DOHH2 (cell line): ENCODE measurements around the gene FAM149A.
A peak's percentile ranks its signal among the peaks of the same experiment; 100 is the strongest.

Source experiments
- H3F3A ChIP-seq: fragments of 200-600 bp; sonication (generic), shearing (Covaris generic); 2 replicates; pipeline ENCODE4 v1.6.0; 2016; ENCODE audit warnings: antibody characterized with exemption, mild to moderate bottlenecking; ENCODE audit not compliant: control insufficient read depth, insufficient read depth
- H3K27ac ChIP-seq: fragments of 200-600 bp; sonication (generic); 2 replicates; pipeline ENCODE4 v1.5.1; 2014; ENCODE audit warnings: low read depth, mild to moderate bottlenecking, low read length, moderate library complexity
- H3K27me3 ChIP-seq: fragments of 200-600 bp; sonication (generic); 2 replicates; pipeline ENCODE4 v1.6.1; 2014; ENCODE audit warnings: mild to moderate bottlenecking, low read length, mixed read lengths; ENCODE audit not compliant: control insufficient read depth
- H3K36me3 ChIP-seq: fragments of 200-600 bp; sonication (generic); 2 replicates; pipeline ENCODE4 v1.6.1; 2014; ENCODE audit warnings: mild to moderate bottlenecking, low read length, moderate library complexity, mixed read lengths; ENCODE audit not compliant: control insufficient read depth
- H3K4me1 ChIP-seq: fragments of 200-600 bp; sonication (generic); 2 replicates; pipeline ENCODE4 v1.6.1; 2014; ENCODE audit warnings: mild to moderate bottlenecking, low read length, mixed read lengths; ENCODE audit not compliant: control insufficient read depth
- H3K4me2 ChIP-seq: fragments of 200-600 bp; sonication (generic); 2 replicates; pipeline ENCODE4 v1.6.0; 2014; ENCODE audit warnings: mild to moderate bottlenecking, low read length, moderate library complexity
- H3K4me3 ChIP-seq: fragments of 200-600 bp; sonication (generic); 2 replicates; pipeline ENCODE4 v1.5.1; 2014; ENCODE audit warnings: mild to moderate bottlenecking, low read length, mixed read lengths
- H3K79me2 ChIP-seq: fragments of 200-600 bp; sonication (generic); 2 replicates; pipeline ENCODE4 v1.6.1; 2014; ENCODE audit warnings: mild to moderate bottlenecking, low read length, mixed read lengths; ENCODE audit not compliant: control insufficient read depth
- H3K9me2 ChIP-seq: fragments of 200-600 bp; sonication (generic); replicated peaks from 2 replicates; pipeline ENCODE4 v1.6.1; 2014; ENCODE audit warnings: mild to moderate bottlenecking, low read length, mixed read lengths; ENCODE audit not compliant: control insufficient read depth
- H3K9me3 ChIP-seq: fragments of 200-600 bp; sonication (generic); 2 replicates; pipeline ENCODE4 v1.6.1; 2014; ENCODE audit warnings: antibody characterized with exemption, low read length, mixed read lengths; ENCODE audit not compliant: control insufficient read depth, insufficient read depth
- H4K20me1 ChIP-seq: fragments of 200-600 bp; sonication (generic); 2 replicates; pipeline ENCODE4 v1.6.0; 2014; ENCODE audit warnings: low read depth, mild to moderate bottlenecking, antibody characterized with exemption, low read length, moderate library complexity; ENCODE audit not compliant: control insufficient read depth, insufficient read depth
- CTCF ChIP-seq: fragments of 200-600 bp; sonication (generic); IDR thresholded peaks from one replicate; pipeline ENCODE4 v1.5.1; 2014; ENCODE audit warnings: antibody characterized with exemption, mild to moderate bottlenecking, low read depth, low read length; ENCODE audit not compliant: poor library complexity, severe bottlenecking
- EZH2phosphoT487 ChIP-seq: fragments of 200-600 bp; sonication (generic); IDR thresholded peaks from 2 replicates; pipeline ENCODE4 v1.6.1; 2017; ENCODE audit warnings: borderline replicate concordance, mild to moderate bottlenecking, antibody characterized with exemption, low read length, moderate library complexity, mixed read lengths

Gene FAM149A

DNA sequence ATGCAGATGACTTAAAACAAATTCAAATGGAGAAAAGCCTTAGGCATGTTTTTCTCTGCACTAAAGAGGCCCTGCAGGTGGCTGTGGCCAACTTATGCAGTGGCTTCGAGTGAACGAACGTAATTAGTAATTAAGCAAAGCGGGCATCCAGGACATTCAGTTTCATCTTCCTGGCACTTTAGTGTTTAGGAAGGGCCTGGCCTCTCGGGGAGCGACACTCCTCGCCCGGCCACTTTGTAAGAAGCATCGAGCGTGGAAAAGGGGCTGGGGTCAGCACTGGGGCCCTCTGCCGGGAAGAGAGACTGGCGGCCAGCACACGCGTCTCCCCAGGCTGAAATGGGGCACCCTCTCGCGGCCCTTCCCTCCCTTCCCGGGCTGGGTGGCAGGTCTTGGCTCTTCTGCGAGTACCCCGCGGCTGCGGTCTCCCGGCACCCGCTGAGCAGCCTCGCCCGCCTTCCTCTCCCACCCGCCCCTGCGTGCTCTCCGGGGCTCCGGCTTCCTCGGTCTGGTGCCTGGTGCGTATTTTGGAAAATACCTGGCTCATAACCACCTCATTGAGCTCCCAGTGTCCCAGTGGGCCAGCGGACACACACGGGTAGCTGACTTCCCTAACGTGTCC is 86.2 kb downstream of the FAM149A start:
- H3K27me3 ChIP-seq = no peaks in the 10 kb centered on the region
- peaks cover 21% of the 10 kb centered on the region for H3K79me2 ChIP-seq
- peak overlapping the region; percentile 92 for H3K4me3 ChIP-seq
- peak overlapping the region; percentile 85 for H3K27ac ChIP-seq
- peaks cover 10% of the 10 kb centered on the region; the same call in 1 of the 2 replicates for H3F3A ChIP-seq
- TF ChIP-seq CTCF (peak; percentile 40), EZH2phosphoT487 (no peak)
- H3K9me2 ChIP-seq = no peaks in the 10 kb centered on the region
- peaks cover 34% of the 10 kb centered on the region for H3K4me1 ChIP-seq
- H3K36me3 ChIP-seq = peaks cover 15% of the 10 kb centered on the region
- H3K4me2 ChIP-seq = peak overlapping the region; percentile 95
- H4K20me1 ChIP-seq = no peaks in the 10 kb centered on the region
- no peaks in the 10 kb centered on the region for H3K9me3 ChIP-seq

DNA sequence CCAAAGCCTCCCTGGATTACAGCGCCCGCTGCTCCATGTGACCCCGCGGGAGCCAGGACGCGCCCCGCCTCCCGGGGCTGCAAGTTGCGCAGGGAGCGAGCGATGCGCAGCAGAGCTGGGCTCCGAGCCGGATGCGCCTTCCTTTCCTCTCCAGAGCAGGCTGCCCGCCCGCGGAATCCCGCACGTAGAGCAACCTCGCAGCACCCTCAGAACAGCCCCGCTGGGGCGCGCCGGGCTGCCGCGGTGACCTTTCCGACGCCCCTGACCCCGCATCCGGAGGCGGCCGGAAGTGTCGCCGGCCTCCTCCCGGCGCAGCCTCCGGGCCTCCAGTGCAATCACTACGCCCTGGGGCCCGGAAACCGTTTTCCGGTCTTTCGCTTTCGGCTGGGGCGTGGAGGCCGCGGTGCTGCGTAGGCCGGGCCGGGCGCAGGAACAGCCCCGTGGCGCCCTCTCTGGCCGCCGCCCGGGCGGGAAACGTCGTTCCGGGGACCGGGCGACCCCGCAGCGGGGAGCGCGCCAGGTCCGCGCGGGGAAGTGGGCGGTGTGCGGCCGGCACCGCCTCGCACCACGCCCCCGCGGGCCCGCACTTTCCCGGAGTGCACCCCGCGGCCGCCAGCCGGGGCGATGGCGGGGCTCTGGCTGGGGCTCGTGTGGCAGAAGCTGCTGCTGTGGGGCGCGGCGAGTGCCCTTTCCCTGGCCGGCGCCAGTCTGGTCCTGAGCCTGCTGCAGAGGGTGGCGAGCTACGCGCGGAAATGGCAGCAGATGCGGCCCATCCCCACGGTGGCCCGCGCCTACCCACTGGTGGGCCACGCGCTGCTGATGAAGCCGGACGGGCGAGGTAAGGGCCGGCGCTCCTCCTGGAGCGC is 86.9 kb downstream of the FAM149A start, which contains the start of gene CYP4V2:
TSS of gene CYP4V2 (plus strand) at position 368 of the 866 bp plus-strand sequence. CDS start at position 625, 257 bp downstream.
- Histone ChIP-seq H3K36me3 (peaks cover 18% of the 10 kb centered on the region), H3K4me2 (peak within 1 kb of the TSS; percentile 95), H4K20me1 (no peaks in the 10 kb centered on the region), H3K9me2 (no peaks in the 10 kb centered on the region), H3F3A (peaks cover 10% of the 10 kb centered on the region; the same call in 1 of the 2 replicates), H3K27ac (peak within 1 kb of the TSS; percentile 85), H3K4me3 (peak within 1 kb of the TSS; percentile 92), H3K79me2 (peaks cover 21% of the 10 kb centered on the region), H3K9me3 (no peaks in the 10 kb centered on the region), H3K27me3 (no peaks in the 10 kb centered on the region), H3K4me1 (peaks cover 34% of the 10 kb centered on the region)
- no peak for TF ChIP-seq EZH2phosphoT487
- TF ChIP-seq CTCF = peak; percentile 61

DNA sequence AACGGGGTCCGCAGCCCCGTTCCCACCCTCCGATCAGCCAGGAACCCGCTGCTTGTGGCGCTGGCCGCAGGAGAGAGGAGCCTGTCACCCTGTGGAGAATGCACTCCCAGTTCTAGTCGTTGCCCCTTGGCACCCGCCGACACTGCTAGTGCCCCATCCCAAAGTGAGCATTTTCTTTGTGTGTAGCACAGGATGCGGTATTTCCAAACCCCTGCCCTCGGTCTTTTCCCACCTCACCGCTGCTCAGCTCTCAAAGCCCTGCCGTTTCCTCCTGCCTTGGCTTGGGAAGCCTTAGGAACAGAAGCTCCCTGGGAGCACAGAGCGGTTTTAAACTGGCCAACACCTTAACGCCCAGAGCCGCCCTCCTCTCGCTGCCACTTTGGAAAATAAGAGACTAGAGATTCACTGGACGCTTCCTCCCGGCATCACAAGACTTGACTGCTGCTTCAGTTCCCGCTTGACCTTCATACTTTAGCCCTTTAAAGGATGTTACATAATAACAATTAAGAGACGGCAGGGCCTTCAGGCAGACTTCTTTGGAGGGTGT is 87.6 kb downstream of the FAM149A start:
- Histone ChIP-seq H3K4me2 (peak overlapping the region; percentile 95), H3K9me3 (no peaks in the 10 kb centered on the region), H3K27me3 (no peaks in the 10 kb centered on the region), H3K4me3 (peak overlapping the region; percentile 92), H3K36me3 (peaks cover 21% of the 10 kb centered on the region), H3K27ac (peak overlapping the region; percentile 85), H3F3A (peaks cover 10% of the 10 kb centered on the region; the same call in 1 of the 2 replicates), H3K79me2 (peaks cover 21% of the 10 kb centered on the region), H4K20me1 (no peaks in the 10 kb centered on the region), H3K9me2 (no peaks in the 10 kb centered on the region), H3K4me1 (peaks cover 34% of the 10 kb centered on the region)
- TF ChIP-seq EZH2phosphoT487 (no peak), CTCF (no peak)
